Pancreas (tissue), 10 donors: ENCODE measurements around the gene GOT1. TPM values are rescaled to one million over a fixed set of nuclear protein-coding genes. Genes with fewer than 3 reads are reported as not detected.

Experiments
- ATAC-seq, 4 donors: fragments of 200-7000 bp; cut with Tn5 transposase; one replicate each; pipeline versions ENCODE4 v1.8.0 to v1.9.1; 2020; ENCODE audit warnings: mild to moderate bottlenecking in 4 of 4, moderate library complexity in 4 of 4
- DNase-seq, 6 donors: peaks; one replicate each; pipeline ENCODE4 v3.0.0-alpha.2; 2020
- FAIRE-seq: peaks from 2 replicates; lab custom pipeline; 2012; peaks lifted over from hg19 to GRCh38; lab: Jason Lieb, UNC
- H3K27ac ChIP-seq, 4 donors: fragments of 200-600 bp; sonication (generic); 1 replicate in 3 of 4; 2 replicates in 1 of 4; pipeline versions ENCODE4 v1.5.0 to v1.8.0; 2020
- H3K27me3 ChIP-seq, 4 donors: fragments of 200-600 bp; one replicate each; pipeline ENCODE4 v1.8.0; 2021
- H3K36me3 ChIP-seq, 3 donors: fragments of 200-600 bp; sonication (generic) in 1 of 3; one replicate each; pipeline versions ENCODE4 v1.5.0 to v1.8.0; 2020 to 2021
- H3K4me1 ChIP-seq, 3 donors: fragments of 200-600 bp; one replicate each; pipeline ENCODE4 v1.8.0; 2021
- H3K4me3 ChIP-seq, 4 donors: fragments of 200-600 bp; sonication (generic) in 2 of 4; one replicate each; pipeline versions ENCODE4 v1.5.0 to v1.8.0; 2020 to 2021
- H3K9me3 ChIP-seq, 4 donors: fragments of 200-600 bp; one replicate each; pipeline ENCODE4 v1.8.0; 2021
- WGBS, 2 donors: extraction: QIAGEN DNeasy Blood & Tissue Kit; methylation state at CpG; one replicate each; pipeline ENCODE4 v1.1.7; 2013; 5-methylcytosine and 5-hydroxymethylcytosine counted together
- intact Hi-C, 3 donors: fragments of 100-400 bp; cut with DNase I; formaldehyde crosslinking; loops; one replicate each; pipeline versions ENCODE4 v1.11.1 to v1.14.2; 2022
- polyA plus RNA-seq, 2 donors: library from polyadenylated mRNA; stranded (reverse); fragments of 200-250 nt; gene quantifications; one replicate each; pipeline ENCODE4 v1.2.3, GENCODE V29; 2013
- total RNA-seq, 6 donors: library from RNA; stranded (reverse); fragmentation: NEBNext Ultra II Directional in 4 of 6; extraction: Animal tissue kit (Norgen Biotek cat#: 25700) in 4 of 6; gene quantifications; one replicate each; pipeline versions ENCODE4 v1.2.1 to v1.2.4, GENCODE V29; 2021 to 2023
- TF ChIP-seq, protein P1 (sequence below), 4 donors: fragments of 200-600 bp; sonication (generic) in 3 of 4; IDR thresholded peaks; one replicate each; pipeline versions ENCODE4 v1.5.0 to v1.8.0; 2021; ENCODE audit warnings: antibody characterized with exemption in 4 of 4
- donor health status: healthy with polysubstance abuse.
- donor health status: DM: no; HTN: no; CAD: no; lungs with moderate emphysema.
- donor health status: DM: no; HTN: no; CAD: no.
- donor health status: control.
- donor health status: control.
- donor health status: Bipolar disorder and iron deficiency.
- donor health status: DM: yes; HTN: yes; CAD: no.
- donor health status: DM: no; HTN: no; CAD: no.
- donor health status: DM: no; HTN: no; CAD: no.
- donor health status: DM: yes; HTN: yes; CAD: no.

Gene GOT1
- total and polyA plus RNA-seq, 8 donors: 8.0 to 34.0 (median 14.1) TPM

DNA sequence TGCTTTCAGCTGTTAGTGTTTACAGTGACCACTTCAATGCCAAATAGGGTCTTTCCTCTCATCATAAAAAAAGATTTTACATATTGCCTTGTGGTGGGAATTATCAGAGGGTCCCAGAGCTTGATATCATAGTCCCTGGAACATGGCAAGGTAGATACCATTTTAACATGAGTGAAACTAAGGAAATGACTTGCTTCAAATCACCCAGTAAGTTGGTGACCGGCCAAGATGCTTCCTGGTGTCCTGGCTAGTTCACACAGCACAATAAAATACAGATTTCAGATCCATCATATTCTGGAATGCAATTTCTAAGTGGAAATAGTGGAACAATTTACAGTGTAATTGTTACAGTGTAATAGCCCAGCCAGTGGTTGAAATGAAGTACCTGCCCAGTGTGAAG is 64.7 kb downstream of the GOT1 start:
- no peaks in the 10 kb centered on the region for H3K36me3 ChIP-seq
- TF ChIP-seq, protein P1, sequence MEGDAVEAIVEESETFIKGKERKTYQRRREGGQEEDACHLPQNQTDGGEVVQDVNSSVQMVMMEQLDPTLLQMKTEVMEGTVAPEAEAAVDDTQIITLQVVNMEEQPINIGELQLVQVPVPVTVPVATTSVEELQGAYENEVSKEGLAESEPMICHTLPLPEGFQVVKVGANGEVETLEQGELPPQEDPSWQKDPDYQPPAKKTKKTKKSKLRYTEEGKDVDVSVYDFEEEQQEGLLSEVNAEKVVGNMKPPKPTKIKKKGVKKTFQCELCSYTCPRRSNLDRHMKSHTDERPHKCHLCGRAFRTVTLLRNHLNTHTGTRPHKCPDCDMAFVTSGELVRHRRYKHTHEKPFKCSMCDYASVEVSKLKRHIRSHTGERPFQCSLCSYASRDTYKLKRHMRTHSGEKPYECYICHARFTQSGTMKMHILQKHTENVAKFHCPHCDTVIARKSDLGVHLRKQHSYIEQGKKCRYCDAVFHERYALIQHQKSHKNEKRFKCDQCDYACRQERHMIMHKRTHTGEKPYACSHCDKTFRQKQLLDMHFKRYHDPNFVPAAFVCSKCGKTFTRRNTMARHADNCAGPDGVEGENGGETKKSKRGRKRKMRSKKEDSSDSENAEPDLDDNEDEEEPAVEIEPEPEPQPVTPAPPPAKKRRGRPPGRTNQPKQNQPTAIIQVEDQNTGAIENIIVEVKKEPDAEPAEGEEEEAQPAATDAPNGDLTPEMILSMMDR (IDR thresholded peaks at IDR 0.05): no peak
- DNase-seq (no peak), ATAC-seq (no peak), FAIRE-seq (no peak)
- WGBS, 2 donors: 80 to 82% methylated on average over 1 of the region's 1 CpG
- no peaks in the 10 kb centered on the region for H3K9me3 ChIP-seq
- no peak overlapping the region for H3K27ac ChIP-seq
- no peaks in the 10 kb centered on the region for H3K4me1 ChIP-seq
- H3K4me3 ChIP-seq: no peak overlapping the region
- no peaks in the 10 kb centered on the region for H3K27me3 ChIP-seq
- intact Hi-C loops: no loop called here

DNA sequence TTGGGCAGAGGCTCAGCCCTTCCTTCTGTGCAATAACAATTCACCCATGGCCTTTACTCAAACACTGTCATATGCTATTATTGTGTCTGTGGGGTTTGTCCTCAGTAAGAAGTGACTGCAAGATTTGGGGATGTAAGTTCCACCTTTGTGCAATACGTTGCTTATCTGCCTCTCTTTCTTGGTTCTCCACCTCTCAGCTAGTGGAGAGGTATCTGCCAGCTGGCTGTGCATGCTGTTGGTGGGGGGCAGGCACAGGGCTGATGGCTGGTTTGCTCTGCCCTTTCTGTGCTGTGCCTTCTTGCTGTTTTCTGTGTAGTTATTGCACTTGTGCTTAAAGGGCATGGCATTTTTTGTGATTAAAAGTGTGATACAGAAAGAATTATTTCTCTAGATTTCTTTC is 65.1 kb downstream of the GOT1 start:
- Histone ChIP-seq H3K27me3 (no peaks in the 10 kb centered on the region), H3K4me3 (no peak overlapping the region), H3K4me1 (no peaks in the 10 kb centered on the region), H3K27ac (no peak overlapping the region), H3K36me3 (no peaks in the 10 kb centered on the region), H3K9me3 (no peaks in the 10 kb centered on the region)
- FAIRE-seq (no peak), ATAC-seq (no peak), DNase-seq (no peak)
- intact Hi-C loops: no loop called here
- TF ChIP-seq, protein P1 (IDR thresholded peaks at IDR 0.05): no peak
- WGBS, 2 donors: 40 to 57% methylated on average over 1 of the region's 1 CpG

DNA sequence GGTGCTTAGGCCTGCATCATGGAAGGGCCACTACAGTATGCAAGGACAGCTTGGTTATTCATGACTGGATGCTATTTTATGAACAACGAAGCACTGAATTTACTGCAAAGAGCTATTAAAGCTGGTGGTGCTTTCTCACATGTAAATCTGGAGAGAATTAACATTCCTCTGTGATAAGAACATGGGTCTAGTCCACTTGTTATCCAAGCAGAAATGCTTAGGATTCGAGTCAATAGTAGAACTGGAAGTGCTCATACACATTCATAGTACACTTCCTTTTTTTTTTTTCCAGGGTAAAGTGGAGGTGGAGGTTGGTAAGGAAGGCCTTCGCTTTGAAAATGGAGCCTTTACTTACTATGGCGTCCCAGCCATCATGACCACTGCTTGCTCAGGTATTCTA is 66.3 kb downstream of the GOT1 start:
- Histone ChIP-seq H3K9me3 (no peaks in the 10 kb centered on the region), H3K27ac (no peak overlapping the region), H3K4me3 (no peak overlapping the region), H3K4me1 (no peaks in the 10 kb centered on the region), H3K36me3 (no peaks in the 10 kb centered on the region), H3K27me3 (no peaks in the 10 kb centered on the region)
- ATAC-seq: no peak
- intact Hi-C loops: no loop called here
- no peak for FAIRE-seq
- TF ChIP-seq, protein P1 (IDR thresholded peaks at IDR 0.05): no peak
- DNase-seq: no peak
- 81 to 82% methylated on average over 4 of the region's 4 CpGs for WGBS, 2 donors

DNA sequence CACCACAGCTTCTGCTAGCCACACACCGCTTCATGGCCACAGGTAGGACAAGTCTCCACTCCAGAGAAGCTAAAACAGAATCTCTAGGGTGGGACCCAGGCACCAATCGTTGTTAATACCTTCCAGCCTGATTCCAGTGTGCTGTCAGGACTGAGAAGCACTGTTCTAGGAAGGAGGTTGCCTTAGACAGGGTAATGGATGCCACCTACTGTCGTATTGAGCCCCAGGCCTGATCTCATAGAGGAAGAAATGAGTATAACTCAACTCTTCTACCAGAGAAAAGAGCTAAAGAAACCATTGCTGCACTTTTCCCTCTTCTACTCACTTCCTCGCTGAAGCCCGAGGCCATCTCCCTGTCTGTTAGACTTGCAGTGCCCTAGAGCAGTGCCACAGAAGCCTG is 69.5 kb downstream of the GOT1 start:
- no peaks in the 10 kb centered on the region for H3K36me3 ChIP-seq
- H3K4me3 ChIP-seq: no peak overlapping the region
- H3K27me3 ChIP-seq: no peaks in the 10 kb centered on the region
- intact Hi-C loops: no loop called here
- FAIRE-seq: no peak
- TF ChIP-seq, protein P1 (IDR thresholded peaks at IDR 0.05): no peak
- H3K27ac ChIP-seq: no peak overlapping the region
- WGBS, 2 donors: 69 to 70% methylated on average over 5 of the region's 5 CpGs
- no peaks in the 10 kb centered on the region for H3K4me1 ChIP-seq
- ATAC-seq: no peak
- DNase-seq: no peak
- H3K9me3 ChIP-seq: no peaks in the 10 kb centered on the region

DNA sequence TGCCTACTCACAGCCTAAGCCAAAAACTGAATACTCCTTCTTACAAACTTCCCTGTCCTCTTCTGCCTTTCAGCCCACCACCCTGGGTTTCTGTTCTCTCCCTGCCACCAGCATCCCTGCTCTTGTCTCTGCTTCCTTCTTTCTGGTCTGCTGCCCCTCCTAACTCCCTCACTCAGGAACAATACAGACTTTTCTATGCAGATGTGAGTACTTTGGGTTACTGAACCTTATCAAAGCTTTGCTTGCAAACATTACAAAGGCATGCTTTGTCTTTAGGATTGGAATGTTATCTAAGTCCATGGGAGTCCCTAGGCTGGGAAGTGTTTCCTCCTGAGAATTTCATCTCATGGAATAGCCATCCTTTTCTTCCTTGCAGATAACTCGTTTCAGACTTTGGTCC is 72.3 kb downstream of the GOT1 start:
- Histone ChIP-seq H3K27me3 (no peaks in the 10 kb centered on the region), H3K36me3 (no peaks in the 10 kb centered on the region), H3K4me3 (no peak overlapping the region), H3K4me1 (no peaks in the 10 kb centered on the region), H3K9me3 (no peaks in the 10 kb centered on the region), H3K27ac (no peak overlapping the region)
- intact Hi-C loops: no loop called here
- TF ChIP-seq, protein P1 (IDR thresholded peaks at IDR 0.05): no peak
- DNase-seq (no peak), FAIRE-seq (no peak), ATAC-seq (peak in 2 of 4 donors; percentile 25 to 36)
- 50 to 65% methylated on average over 1 of the region's 1 CpG for WGBS, 2 donors
